HG02623 (cell line): Measurements from ENCODE around the gene FRAS1.
"Not testable (repeated sequence)": the region's sequence is repeated elsewhere in the genome, so short reads cannot be mapped to it uniquely, and the experiment has no call there.

Experiments used
- ATAC-seq: cut with Tn5 transposase; IDR thresholded peaks from one replicate; pipeline ENCODE4 v1.9.1; 2021; ENCODE audit warnings: moderate library complexity; ENCODE audit not compliant: unreplicated experiment

Gene FRAS1

GRCh38 chr4:78268597-78268996, 211.5 kb downstream of the FRAS1 start:
- no peak for ATAC-seq

GRCh38 chr4:78275450-78275849, 218.3 kb downstream of the FRAS1 start:
- not testable (repeated sequence) for ATAC-seq

- ATAC-seq, result no peak
Measured at GRCh38 chr4:78286281-78286680, 229.2 kb downstream of the FRAS1 start.

DNA sequence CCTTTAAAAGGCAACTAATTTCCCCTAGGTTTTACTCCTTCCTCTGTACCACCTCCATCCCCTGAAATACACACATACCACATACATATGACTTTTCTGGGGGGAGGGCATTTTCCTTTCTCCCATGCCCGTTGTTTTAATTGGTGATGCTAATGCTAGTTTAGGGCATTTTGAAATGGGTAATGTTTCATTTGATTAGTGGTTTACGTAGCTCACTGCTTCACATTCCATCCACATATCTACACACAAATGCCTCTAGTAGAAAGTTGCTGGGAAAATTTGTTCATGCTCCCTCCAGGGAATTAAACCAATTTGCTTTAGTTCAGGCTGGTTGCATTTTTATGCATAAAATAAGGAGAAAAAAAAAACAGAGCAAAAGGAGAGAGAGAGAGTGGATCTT, 231.2 kb downstream of the FRAS1 start:
- ATAC-seq, result no peak

DNA sequence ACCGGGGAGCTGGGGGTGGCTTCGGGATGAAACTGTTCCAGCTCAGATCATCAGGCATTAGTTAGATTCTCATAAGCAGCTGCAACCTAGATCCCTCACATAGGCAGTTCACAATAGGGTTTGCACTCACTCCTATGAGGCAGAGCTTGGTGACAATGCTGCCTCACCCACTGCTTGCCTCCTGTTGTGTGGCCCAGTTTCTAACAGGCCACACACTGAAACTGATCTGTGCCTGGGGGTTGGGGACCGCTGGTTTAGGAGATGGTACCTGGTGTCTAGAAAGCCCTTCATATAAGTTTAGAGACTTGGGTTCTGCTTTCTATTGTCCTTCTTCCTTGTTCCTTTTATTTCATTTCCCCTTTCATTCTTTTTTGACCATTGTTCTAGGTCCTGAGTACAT, 234.2 kb downstream of the FRAS1 start:
- no peak for ATAC-seq

DNA sequence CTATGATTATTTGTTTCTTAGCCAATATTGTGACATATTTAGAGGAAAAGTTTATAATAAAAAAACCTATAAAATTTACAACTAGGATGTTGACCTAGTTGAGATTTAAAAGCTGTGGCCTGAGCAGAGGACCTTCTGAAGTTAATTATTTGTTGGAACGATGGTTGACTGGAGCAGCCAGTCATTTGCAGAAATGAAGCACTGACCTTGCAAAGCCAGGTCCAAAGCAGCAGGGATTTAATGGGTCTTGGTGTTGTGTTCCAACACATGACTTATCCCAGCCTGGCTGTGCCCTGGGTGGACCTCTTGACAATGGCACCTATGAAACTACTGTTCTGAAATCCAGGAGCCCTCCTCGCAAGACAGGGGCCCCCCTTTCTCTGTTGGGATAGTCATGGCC, 235.2 kb downstream of the FRAS1 start:
- no peak for ATAC-seq

GRCh38 chr4:78292856-78293255, 235.7 kb downstream of the FRAS1 start:
- no peak for ATAC-seq

- no peak for ATAC-seq
Measured at GRCh38 chr4:78293348-78293747, 236.2 kb downstream of the FRAS1 start.

DNA sequence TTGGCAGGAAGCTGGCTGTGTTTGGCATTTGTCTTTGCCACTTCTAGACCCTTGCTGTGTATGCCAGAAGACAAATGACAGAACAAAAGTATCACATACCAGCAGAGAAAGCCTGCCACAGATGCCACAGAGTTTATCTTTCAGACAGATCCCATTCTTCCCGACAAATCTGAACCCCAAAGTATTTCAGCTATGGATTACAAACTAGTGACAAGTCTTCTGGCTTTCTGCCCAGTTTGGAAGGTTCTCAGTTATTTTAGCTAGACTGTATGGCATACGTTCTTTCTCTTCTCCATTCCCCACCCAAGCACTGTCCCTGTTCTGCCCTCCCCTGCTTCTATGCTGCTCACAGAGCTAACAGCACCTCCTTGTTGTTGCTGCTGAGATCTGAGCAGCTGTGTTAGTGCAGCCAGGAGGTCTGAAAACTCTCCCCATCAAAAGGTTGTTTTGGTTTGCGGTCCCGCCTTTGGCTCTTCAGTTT, 236.7 kb downstream of the FRAS1 start:
- ATAC-seq, result no peak

GRCh38 chr4:78296261-78296660, 239.1 kb downstream of the FRAS1 start:
- ATAC-seq, result no peak

DNA sequence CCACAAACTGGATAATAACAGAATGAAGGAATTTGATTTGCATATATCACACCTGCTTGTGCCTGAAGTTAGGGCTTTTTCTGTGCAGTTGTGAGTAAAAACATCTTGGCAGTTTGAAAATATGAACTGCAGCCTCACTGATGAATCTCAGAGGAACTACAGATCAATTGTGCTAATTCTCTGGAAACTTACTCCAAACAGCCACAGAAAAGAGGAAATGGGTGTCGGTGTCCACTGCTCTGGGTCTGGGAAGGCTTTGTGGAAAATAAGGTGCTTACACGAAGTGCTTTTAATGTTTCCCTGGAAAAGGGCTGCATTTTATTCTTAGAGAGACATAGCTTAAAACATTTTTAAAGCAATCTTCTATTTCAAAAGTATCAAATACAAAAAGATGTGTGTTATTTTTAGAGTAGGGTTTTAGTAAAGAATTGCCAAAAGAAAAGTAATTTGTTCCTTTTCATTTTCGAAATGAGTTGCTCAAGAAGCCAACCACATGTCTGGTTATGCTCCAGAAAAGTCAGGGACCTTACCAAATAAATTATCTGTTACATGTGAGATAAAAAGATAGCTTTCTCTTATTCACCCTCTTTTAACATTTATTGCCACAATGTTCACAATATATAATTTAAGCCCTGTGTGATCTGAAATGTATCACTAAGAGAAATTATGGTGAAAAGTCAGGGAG, 240.1 kb downstream of the FRAS1 start:
- peak; percentile 61 for ATAC-seq

- ATAC-seq, result no peak
Measured at GRCh38 chr4:78298618-78299017, 241.5 kb downstream of the FRAS1 start.

GRCh38 chr4:78299565-78299972, 242.4 kb downstream of the FRAS1 start:
- peak; percentile 51 for ATAC-seq

DNA sequence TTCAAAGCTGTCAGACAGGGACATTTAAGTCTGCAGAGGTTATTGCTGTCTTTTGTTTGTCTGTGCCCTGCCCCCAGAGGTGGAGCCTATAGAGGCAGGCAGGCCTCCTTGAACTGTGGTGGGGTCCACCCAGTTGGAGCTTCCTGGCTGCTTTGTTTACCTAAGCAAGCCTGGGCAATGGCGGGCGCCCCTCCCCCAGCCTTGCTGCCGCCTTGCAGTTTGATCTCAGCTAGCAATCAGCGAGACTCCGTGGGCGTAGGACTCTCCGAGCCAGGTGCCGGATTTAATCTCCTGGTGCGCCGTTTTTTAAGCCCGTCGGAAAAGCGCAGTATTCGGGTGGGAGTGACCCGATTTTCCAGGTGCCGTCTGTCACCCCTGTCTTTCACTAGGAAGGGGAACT, 250.1 kb downstream of the FRAS1 start:
- not testable (repeated sequence) for ATAC-seq

DNA sequence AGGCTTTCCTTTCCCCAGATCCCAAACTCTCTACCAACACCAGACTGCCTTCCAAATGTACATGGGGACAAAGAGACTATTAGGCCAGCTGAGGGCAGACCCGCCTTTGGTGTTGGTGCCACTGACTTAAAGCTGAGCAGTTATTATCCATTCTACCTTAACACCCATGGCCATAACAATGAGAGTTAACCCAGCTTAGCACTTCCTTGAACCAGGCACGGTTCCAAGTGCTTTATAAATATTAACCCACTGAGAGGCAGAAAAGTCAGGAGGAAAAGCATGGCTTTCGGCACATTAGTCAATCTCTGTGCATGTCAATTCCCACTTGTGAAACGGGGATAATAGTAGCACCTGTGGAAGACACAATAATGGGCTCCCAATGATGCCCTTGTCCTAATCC, 251.4 kb downstream of the FRAS1 start:
- ATAC-seq, result no peak

GRCh38 chr4:78309352-78309751, 252.2 kb downstream of the FRAS1 start:
- no peak for ATAC-seq

DNA sequence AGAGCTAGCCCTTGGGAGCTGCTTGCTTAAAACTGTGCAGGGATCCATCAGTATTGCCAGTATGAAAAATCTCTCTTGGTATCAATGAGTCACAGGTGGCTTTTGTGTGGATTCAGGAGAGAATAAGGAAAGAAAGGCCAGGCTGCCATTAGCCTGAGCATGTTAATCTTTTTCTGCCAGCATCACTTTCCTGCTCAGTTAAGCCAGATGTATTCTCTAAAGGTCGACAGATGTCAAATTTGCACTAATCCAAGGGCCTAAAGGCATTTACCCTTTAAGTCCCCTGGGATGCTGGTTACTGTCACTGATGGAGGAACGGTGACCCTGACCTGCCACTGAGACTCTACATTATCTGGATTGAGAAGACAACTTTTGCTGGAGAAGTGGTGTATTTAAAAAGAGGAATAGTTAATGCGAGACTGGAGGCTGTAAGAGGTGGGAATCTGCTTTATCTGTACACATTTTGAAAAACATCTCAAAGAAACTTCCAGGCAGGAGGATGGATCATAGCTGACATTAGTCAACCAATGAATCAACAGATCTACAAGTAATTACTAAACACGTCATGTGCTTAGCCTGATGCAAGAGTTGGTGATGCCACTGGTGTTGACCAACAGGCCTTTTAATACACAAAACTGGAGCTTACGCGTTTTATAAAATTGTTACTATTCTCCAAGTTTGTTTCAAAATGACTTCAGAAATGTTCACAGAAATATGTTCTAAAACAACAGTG, 253.1 kb downstream of the FRAS1 start:
- ATAC-seq, result no peak

DNA sequence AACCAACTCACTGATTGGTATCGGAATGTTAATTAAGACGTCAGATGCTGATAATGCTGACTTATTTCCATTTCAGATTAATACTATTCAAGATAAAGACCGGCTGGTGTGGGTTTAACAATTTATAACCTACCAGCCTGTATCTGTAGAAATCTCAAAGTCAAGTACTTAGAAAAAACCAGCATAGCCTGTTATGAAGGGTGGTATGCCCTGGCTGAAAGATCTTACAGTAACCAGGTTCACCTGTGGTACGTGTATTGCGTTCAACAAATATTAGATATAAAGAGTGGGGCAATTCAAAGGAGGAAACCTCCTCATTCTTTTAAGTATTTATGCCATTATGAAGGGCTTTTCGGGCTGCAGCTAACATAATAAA, 253.6 kb downstream of the FRAS1 start:
- ATAC-seq, result no peak

- no peak for ATAC-seq
Measured at GRCh38 chr4:78311306-78311705, 254.2 kb downstream of the FRAS1 start.

GRCh38 chr4:78312989-78313753, 256.0 kb downstream of the FRAS1 start:
- no peak for ATAC-seq

DNA sequence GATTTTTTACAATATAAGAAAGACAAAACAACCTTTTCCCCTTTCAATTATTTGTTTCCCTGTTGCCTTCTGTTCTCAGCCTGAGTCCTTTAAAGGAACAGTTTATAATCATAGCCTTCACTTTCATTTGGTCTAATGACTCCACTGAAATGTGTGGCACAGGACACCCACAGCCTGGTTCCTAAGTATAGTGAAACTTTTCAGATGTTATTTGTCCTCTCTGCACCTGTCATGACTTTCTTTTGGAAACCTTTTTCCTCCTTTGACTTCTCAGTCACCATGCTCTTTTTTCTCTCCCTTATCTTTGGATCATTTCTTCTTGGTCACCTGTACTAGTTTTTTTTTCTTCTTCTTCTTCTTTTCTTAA, 256.6 kb downstream of the FRAS1 start:
- ATAC-seq, result peak; percentile 43

DNA sequence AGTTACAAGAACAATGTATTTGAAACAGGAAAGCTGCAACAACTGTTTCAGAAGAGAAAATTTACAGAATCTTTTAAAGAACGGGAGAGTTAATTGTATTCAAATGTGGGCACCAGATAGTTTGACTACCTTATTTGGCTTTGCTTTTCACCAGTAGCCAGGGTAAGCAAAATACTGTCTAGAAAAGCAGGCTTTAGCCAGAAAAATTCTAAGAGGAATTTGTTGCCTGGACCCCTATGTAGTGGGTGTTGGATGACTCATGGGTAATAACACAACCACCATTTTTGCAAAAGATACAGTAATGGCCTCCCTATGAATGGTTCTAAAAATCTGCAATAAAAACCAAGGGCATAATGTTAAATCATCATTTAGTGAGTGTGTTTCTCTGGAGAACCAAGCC, 261.0 kb downstream of the FRAS1 start:
- ATAC-seq, result no peak
